GM10248 (cell line): ENCODE measurements around the gene AGPAT4.

Experiments used
- CTCF ChIA-PET: fragments of 300-600 bp; sonication (Branson Sonifier 250); formaldehyde crosslinking; extraction: SDS; loops from one replicate; lab custom pipeline; 2021; ENCODE audit warnings: antibody characterized with exemption; lab: Yijun Ruan, JAX
- POLR2A ChIA-PET: fragments of 350-650 bp; sonication (Branson Sonifier 250); formaldehyde crosslinking; extraction: SDS; loops from one replicate; lab custom pipeline; 2020; ENCODE audit warnings: antibody characterized with exemption; lab: Yijun Ruan, JAX
- DNase-seq: peaks from one replicate; pipeline ENCODE4 v3.0.0; 2012; ENCODE audit errors: extremely low spot score
- TF ChIP-seq, protein P1 (sequence below): IDR thresholded peaks from 2 replicates; pipeline ENCODE4 v1.5.1; 2012; ENCODE audit warnings: mild to moderate bottlenecking, low read depth; ENCODE audit errors: extremely low read depth, missing control alignments, control extremely low read depth

AGPAT4 gene

DNA sequence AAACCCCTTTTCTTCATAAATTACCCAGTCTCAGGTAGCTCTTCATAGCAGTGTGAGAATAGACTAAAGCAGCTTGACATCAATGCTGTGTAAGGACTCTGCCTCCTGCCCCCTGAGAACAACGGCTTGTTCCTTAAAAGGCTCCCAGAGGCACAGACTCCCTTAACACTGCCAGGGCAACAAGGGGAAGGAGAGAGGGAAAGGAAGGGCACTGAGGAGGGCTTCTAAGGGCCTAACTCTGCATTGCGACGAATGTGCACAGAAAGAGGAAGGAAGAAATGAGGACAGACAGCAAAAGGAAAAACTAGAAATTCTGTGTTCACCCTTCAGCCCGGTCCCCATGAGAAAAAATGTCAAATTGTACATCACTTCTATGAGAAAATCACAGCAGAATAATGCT is 74.0 kb downstream of the AGPAT4 start:
- ChIA-PET POLR2A (no interaction called here), CTCF (no interaction called here)
- DNase-seq: no peak
- TF ChIP-seq, protein P1, sequence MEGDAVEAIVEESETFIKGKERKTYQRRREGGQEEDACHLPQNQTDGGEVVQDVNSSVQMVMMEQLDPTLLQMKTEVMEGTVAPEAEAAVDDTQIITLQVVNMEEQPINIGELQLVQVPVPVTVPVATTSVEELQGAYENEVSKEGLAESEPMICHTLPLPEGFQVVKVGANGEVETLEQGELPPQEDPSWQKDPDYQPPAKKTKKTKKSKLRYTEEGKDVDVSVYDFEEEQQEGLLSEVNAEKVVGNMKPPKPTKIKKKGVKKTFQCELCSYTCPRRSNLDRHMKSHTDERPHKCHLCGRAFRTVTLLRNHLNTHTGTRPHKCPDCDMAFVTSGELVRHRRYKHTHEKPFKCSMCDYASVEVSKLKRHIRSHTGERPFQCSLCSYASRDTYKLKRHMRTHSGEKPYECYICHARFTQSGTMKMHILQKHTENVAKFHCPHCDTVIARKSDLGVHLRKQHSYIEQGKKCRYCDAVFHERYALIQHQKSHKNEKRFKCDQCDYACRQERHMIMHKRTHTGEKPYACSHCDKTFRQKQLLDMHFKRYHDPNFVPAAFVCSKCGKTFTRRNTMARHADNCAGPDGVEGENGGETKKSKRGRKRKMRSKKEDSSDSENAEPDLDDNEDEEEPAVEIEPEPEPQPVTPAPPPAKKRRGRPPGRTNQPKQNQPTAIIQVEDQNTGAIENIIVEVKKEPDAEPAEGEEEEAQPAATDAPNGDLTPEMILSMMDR: no peak

DNA sequence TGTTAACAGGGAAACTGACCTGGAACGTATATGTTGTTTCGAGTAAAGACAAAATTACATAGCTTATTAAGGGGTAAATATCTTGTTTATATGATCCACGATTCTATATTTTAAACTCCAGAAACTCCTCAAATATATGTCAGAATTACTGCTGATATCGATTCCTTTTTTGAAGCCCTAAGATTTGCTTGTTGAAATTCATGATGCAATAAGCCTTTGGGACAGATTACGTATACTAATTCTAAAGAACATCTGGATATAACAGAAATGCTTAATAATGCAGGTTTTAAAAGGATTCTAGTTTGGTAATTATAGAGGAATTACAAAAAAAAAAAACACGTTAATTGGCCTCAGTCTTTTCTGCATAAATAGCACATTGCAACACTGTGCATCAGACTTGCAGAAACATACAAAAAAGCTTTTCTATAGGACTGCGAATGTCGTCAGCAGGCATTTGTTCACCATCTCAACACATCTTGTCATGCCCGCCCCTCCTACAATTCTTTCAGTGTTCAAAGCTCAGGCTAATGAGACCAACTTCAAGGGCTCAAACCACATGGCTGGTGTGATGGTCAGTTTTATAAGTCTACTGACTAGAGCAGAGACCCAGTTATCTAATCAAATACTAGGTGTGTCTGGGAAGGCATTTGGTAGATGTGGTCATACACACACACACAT is 74.9 kb downstream of the AGPAT4 start:
- TF ChIP-seq, protein P1: no peak
- ChIA-PET POLR2A (no interaction called here), CTCF (interaction anchor here (1.1 kb wide), 1 partner anchor 10 kb away, joined by 3 read pairs; no protein-coding TSS in a partner anchor)
- no peak for DNase-seq

DNA sequence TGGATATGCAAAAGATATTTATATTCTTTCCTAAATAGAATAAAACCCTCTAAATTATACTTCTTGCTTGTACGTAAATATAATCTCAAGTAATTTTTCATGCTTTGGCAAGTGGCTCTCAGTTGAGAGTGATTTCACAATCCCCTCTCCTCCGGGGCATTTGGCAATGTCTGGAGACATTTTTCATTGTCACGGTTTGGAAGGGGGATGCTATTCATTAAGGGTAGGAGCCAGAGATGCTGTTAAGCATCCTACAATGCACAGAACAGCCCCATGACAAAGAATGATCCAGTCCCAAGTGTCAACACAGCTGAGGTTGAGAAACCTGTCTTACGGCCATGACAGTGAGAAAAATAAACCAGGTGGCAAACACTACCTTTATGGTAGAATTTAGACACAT is 75.7 kb downstream of the AGPAT4 start:
- TF ChIP-seq, protein P1: no peak
- POLR2A ChIA-PET: no interaction called here
- CTCF ChIA-PET: interaction anchor here (1.1 kb wide), 1 partner anchor 9 kb away, joined by 3 read pairs; no protein-coding TSS in a partner anchor
- no peak for DNase-seq

DNA sequence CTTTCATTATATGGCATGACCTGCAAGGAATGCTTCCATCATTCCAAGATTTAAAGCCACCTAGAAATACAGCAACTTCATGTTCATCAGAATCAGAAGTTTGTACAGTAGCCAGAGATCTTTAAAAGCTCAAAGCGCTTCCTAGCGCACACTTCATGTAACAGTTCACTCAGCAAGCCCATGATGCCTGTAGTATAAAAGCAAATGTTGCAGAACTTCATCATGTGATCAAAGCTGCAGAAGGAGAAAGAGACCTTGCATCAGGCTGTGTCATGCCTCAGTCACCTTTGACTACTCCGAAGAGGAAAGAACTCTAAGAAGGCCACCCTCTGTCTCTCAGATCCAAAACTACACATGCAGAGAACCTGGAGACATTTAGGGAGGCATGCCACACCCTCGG is 78.5 kb downstream of the AGPAT4 start:
- ChIA-PET CTCF (no interaction called here), POLR2A (no interaction called here)
- no peak for DNase-seq
- TF ChIP-seq, protein P1: no peak

DNA sequence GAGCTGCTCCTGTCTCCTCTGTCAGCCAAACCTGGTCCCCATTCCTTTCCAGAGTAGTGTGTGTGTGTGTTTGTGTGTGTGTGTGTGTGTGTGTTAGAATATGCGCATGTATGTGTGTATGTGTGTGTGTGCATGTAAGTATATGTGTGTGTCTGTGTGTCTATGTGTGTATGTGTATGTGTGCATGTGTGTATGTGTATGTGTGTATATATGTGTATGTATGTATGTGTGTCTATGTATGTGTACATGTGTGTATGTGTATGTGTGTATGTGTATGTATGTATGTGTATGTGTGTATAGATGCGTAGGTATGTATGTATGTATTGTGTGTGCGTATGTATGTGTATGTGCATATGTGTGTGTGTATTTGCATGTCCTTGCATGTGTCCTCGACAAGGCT is 79.5 kb downstream of the AGPAT4 start:
- no peak for DNase-seq
- CTCF ChIA-PET: interaction anchor here (0.8 to 3.7 kb wide), 2 partner anchors 14 to 130 kb away, joined by 3 to 13 read pairs; no protein-coding TSS in a partner anchor
- TF ChIP-seq, protein P1: no peak
- POLR2A ChIA-PET: no interaction called here

DNA sequence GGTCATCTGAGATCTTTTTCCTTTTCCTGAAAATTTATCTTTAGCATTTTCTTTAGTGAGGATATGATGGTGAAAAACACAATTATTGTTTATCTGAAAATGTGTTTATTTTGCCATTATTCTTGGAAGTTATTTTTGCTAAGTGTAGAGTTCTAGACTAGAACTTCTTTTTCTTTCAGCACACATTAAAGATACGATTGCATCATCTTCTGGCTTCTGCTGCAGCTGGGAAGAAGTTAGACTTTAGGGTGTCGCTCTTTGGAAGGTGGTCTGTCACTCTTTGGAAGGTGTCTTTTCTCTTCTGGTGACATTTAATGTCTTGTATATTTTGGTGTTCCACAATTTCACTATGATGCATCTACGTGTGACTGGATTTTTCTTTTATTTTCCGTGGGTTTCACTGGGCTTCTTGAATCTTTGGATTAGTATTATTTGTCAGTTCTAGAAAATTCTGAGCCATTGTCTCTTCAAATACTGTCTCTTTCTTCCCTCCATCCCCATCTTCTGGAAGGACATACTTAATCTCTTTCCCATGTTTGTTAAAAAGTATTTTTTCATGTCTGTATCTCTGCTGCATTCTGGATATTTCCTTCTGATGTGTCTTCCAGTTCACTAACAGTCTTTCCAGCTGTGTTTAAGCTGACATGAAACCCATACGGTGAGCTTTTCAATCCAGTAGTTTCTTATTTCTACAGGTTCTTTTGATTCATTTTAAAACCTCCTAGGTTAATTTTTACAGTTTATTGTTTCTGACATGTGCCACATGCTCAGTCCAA is 81.0 kb downstream of the AGPAT4 start:
- ChIA-PET CTCF (interaction anchor here (0.6 to 3.7 kb wide), 2 partner anchors 13 to 16 kb away, joined by 3 to 13 read pairs; no protein-coding TSS in a partner anchor), POLR2A (no interaction called here)
- TF ChIP-seq, protein P1: no peak
- DNase-seq: no peak
